Glutamatergic neuron (in vitro differentiated cells): ENCODE results near the gene BRD2. TPM values are rescaled to one million over a fixed set of nuclear protein-coding genes. Genes with fewer than 3 reads are reported as not detected.

Experiments
- DNase-seq: peaks from one replicate; pipeline ENCODE4 v3.0.0; 2022
- H3K27ac Mint-ChIP-seq: one replicate; pipeline ENCODE4 v1.8.0; 2020; ENCODE audit warnings: mild to moderate bottlenecking, mixed read lengths, inconsistent platforms; ENCODE audit not compliant: unreplicated experiment
- H3K27me3 Mint-ChIP-seq: one replicate; pipeline ENCODE4 v1.8.0; 2020; ENCODE audit warnings: mild to moderate bottlenecking, moderate library complexity, mixed read lengths, inconsistent platforms; ENCODE audit not compliant: unreplicated experiment
- H3K36me3 Mint-ChIP-seq: one replicate; pipeline ENCODE4 v1.8.0; 2020; ENCODE audit warnings: mild to moderate bottlenecking, mixed read lengths, inconsistent platforms; ENCODE audit not compliant: unreplicated experiment
- H3K4me1 Mint-ChIP-seq: one replicate; pipeline ENCODE4 v1.8.0; 2020; ENCODE audit warnings: mild to moderate bottlenecking, low read depth, mixed read lengths, inconsistent platforms; ENCODE audit not compliant: unreplicated experiment
- H3K4me3 Mint-ChIP-seq: one replicate; pipeline ENCODE4 v1.8.0; 2020; ENCODE audit warnings: mild to moderate bottlenecking, mixed read lengths, inconsistent platforms; ENCODE audit not compliant: unreplicated experiment
- H3K9me3 Mint-ChIP-seq: one replicate; pipeline ENCODE4 v1.8.0; 2020; ENCODE audit warnings: mild to moderate bottlenecking, moderate library complexity, mixed read lengths, inconsistent platforms; ENCODE audit not compliant: unreplicated experiment
- CTCF ChIP-seq: fragments of 200-600 bp; sonication (generic); IDR thresholded peaks from one replicate; pipeline ENCODE4 v1.5.0; 2021; ENCODE audit not compliant: partially characterized antibody, unreplicated experiment
- total RNA-seq: library from RNA; stranded (reverse); fragmentation: NEBNext Ultra II Directional; extraction: Animal tissue kit (Norgen Biotek cat#: 25700); gene quantifications from one replicate; pipeline ENCODE4 v1.2.1, GENCODE V29; 2021; ENCODE audit not compliant: unreplicated experiment

Gene BRD2
- total RNA-seq, 1 donor from 2014 or later, result 213 TPM

- H3K4me1 Mint-ChIP-seq, result no peaks in the 10 kb centered on the region
These were observed 15.3 kb upstream of the BRD2 start, which contains the start of gene HLA-DMA for GRCh38 chr6:32952817-32953739. Gene HLA-DMA, minus strand, starts transcription at chr6:32953097. Its CDS starts 61 bp downstream, at chr6:32953036.

GRCh38 chr6:32953775-32954174 is 14.6 kb upstream of the BRD2 start:
- Mint-ChIP-seq H3K4me1 (no peaks in the 10 kb centered on the region), H3K4me3 (no peak overlapping the region), H3K9me3 (peaks cover 2% of the 10 kb centered on the region), H3K27ac (no peak overlapping the region), H3K27me3 (peaks cover 5% of the 10 kb centered on the region), H3K36me3 (no peaks in the 10 kb centered on the region)
- DNase-seq, result no peak
- no peak for TF ChIP-seq CTCF

More at GRCh38 chr6:32952817-32953739, 15.3 kb upstream of the BRD2 start, which contains the start of gene HLA-DMA:
- Mint-ChIP-seq H3K9me3 (peaks cover 4% of the 10 kb centered on the region), H3K27me3 (peaks cover 5% of the 10 kb centered on the region), H3K4me3 (no peak within 1 kb of the TSS), H3K27ac (no peak within 1 kb of the TSS), H3K36me3 (no peaks in the 10 kb centered on the region)
- DNase-seq, result peak; percentile 63
- peak; percentile 54 for TF ChIP-seq CTCF

- H3K4me3 Mint-ChIP-seq, result no peak overlapping the region
- no peak for TF ChIP-seq CTCF
- H3K27me3 Mint-ChIP-seq, result peaks cover 3% of the 10 kb centered on the region
- no peaks in the 10 kb centered on the region for H3K36me3 Mint-ChIP-seq
- no peak for DNase-seq
- peaks cover 2% of the 10 kb centered on the region for H3K9me3 Mint-ChIP-seq
- H3K4me1 Mint-ChIP-seq, result no peaks in the 10 kb centered on the region
- H3K27ac Mint-ChIP-seq, result no peak overlapping the region
These were observed 14.1 kb upstream of the BRD2 start for GRCh38 chr6:32954267-32954666.

- H3K9me3 Mint-ChIP-seq, result peaks cover 2% of the 10 kb centered on the region
- no peak for TF ChIP-seq CTCF
- no peaks in the 10 kb centered on the region for H3K36me3 Mint-ChIP-seq
- H3K27me3 Mint-ChIP-seq, result peaks cover 3% of the 10 kb centered on the region
- H3K4me3 Mint-ChIP-seq, result no peak overlapping the region
- no peak overlapping the region for H3K27ac Mint-ChIP-seq
- DNase-seq, result no peak
- H3K4me1 Mint-ChIP-seq, result no peaks in the 10 kb centered on the region
These were observed 13.2 kb upstream of the BRD2 start for GRCh38 chr6:32954986-32955802.

GRCh38 chr6:32956176-32956575 is 12.2 kb upstream of the BRD2 start:
- peaks cover 3% of the 10 kb centered on the region for H3K27me3 Mint-ChIP-seq
- no peak for DNase-seq
- no peak overlapping the region for H3K4me3 Mint-ChIP-seq
- H3K9me3 Mint-ChIP-seq, result peaks cover 2% of the 10 kb centered on the region
- no peaks in the 10 kb centered on the region for H3K4me1 Mint-ChIP-seq
- TF ChIP-seq CTCF, result no peak
- no peaks in the 10 kb centered on the region for H3K36me3 Mint-ChIP-seq
- H3K27ac Mint-ChIP-seq, result no peak overlapping the region
